HepG2 (cell line): ENCODE measurements around the gene SSR2. TPM values are rescaled to one million over a fixed set of nuclear protein-coding genes. Genes with fewer than 3 reads are reported as not detected.

Experiments
- ATF7-NPFF ChIP-seq: sonication (generic); formaldehyde crosslinking; IDR thresholded peaks from 2 replicates; pipeline ENCODE4 v1.8.1; 2023; ENCODE audit warnings: mild to moderate bottlenecking, low read depth, missing genetic modification reagents, moderate library complexity
- ERF ChIP-seq: IDR thresholded peaks from 2 replicates; pipeline ENCODE4 v1.6.1; 2018; ENCODE audit warnings: missing biosample characterization, missing genetic modification reagents
- ETS1 ChIP-seq: sonication (generic); formaldehyde crosslinking; IDR thresholded peaks from 2 replicates; pipeline ENCODE4 v1.4.0; 2020; ENCODE audit warnings: missing genetic modification reagents
- MAF1 ChIP-seq: sonication (generic); formaldehyde crosslinking; IDR thresholded peaks from 2 replicates; pipeline ENCODE4 v1.5.0; 2020; ENCODE audit warnings: missing genetic modification reagents, borderline replicate concordance
- MAFK ChIP-seq, 2 experiments: IDR thresholded peaks in 1 of 2; conservative IDR thresholded peaks in 1 of 2; 2 replicates each; pipeline ENCODE4 v1.6.1; 2011; ENCODE audit warnings: improper control_type of control experiment in 2 of 2, low read length in 2 of 2
- PATZ1 ChIP-seq: sonication (generic); formaldehyde crosslinking; IDR thresholded peaks from 2 replicates; pipeline ENCODE4 v1.4.0; 2020; ENCODE audit warnings: missing genetic modification reagents
- PHF20 ChIP-seq: sonication (generic); formaldehyde crosslinking; IDR thresholded peaks from 2 replicates; pipeline ENCODE4 v1.5.0; 2020; ENCODE audit warnings: mild to moderate bottlenecking, missing genetic modification reagents
- POLR2AphosphoS2 ChIP-seq: IDR thresholded peaks from 2 replicates; pipeline ENCODE4 v1.6.1; 2011; ENCODE audit warnings: low read depth, low read length, improper control_type of control experiment
- PRDM10 ChIP-seq: sonication (generic); formaldehyde crosslinking; IDR thresholded peaks from 2 replicates; pipeline ENCODE4 v1.4.0; 2020; ENCODE audit warnings: low read depth, missing genetic modification reagents
- SOX5 ChIP-seq: IDR thresholded peaks from 2 replicates; pipeline ENCODE4 v1.6.1; 2016; ENCODE audit warnings: borderline replicate concordance
- SP4 ChIP-seq: sonication (generic); formaldehyde crosslinking; IDR thresholded peaks from 2 replicates; pipeline ENCODE4 v1.8.1; 2023; ENCODE audit warnings: mild to moderate bottlenecking, missing genetic modification reagents
- TCF7 ChIP-seq: sonication (generic); IDR thresholded peaks from 2 replicates; pipeline ENCODE4 v1.6.1; 2016; ENCODE audit warnings: antibody characterized with exemption, low read depth
- ZBTB20 ChIP-seq: sonication (generic); formaldehyde crosslinking; IDR thresholded peaks from 2 replicates; pipeline ENCODE4 v1.8.1; 2023; ENCODE audit warnings: missing genetic modification reagents, low read depth, mild to moderate bottlenecking, borderline replicate concordance
- ZBTB3 ChIP-seq: sonication (generic); formaldehyde crosslinking; IDR thresholded peaks from 2 replicates; pipeline ENCODE4 v1.4.0; 2020; ENCODE audit warnings: low read depth, mild to moderate bottlenecking, moderate library complexity, missing genetic modification reagents, borderline replicate concordance
- ZC3H4 ChIP-seq: sonication (generic); formaldehyde crosslinking; IDR thresholded peaks from 2 replicates; pipeline ENCODE4 v1.4.0; 2020; ENCODE audit warnings: missing genetic modification reagents, borderline replicate concordance
- ZNF20 ChIP-seq: sonication (generic); formaldehyde crosslinking; IDR thresholded peaks from 2 replicates; pipeline ENCODE4 v1.4.0; 2020; ENCODE audit warnings: mild to moderate bottlenecking, moderate library complexity, missing genetic modification reagents
- ZNF260 ChIP-seq: sonication (generic); formaldehyde crosslinking; IDR thresholded peaks from 2 replicates; pipeline ENCODE4 v1.4.0; 2020; ENCODE audit warnings: missing genetic modification reagents, low read depth, mild to moderate bottlenecking, borderline replicate concordance
- ZNF484 ChIP-seq: sonication (generic); formaldehyde crosslinking; IDR thresholded peaks from 2 replicates; pipeline ENCODE4 v1.5.1; 2020; ENCODE audit warnings: mild to moderate bottlenecking, low read depth, missing genetic modification reagents, borderline replicate concordance
- ZNF546 ChIP-seq: sonication (generic); formaldehyde crosslinking; conservative IDR thresholded peaks from 2 replicates; pipeline ENCODE4 v1.8.1; 2023; ENCODE audit warnings: mild to moderate bottlenecking, missing genetic modification reagents
- ZNF556 ChIP-seq: sonication (generic); formaldehyde crosslinking; IDR thresholded peaks from 2 replicates; pipeline ENCODE4 v1.4.0; 2020; ENCODE audit warnings: mild to moderate bottlenecking, missing genetic modification reagents, borderline replicate concordance
- polyA plus RNA-seq, 8 experiments: library from polyadenylated mRNA; depleted of rRNA in 3 of 8; stranded (reverse) in 7 of 8; unstranded in 1 of 8; fragments of >200 nt; fragmentation: Illumina TruSeq in 4 of 8; extraction: Trizol in 4 of 8; gene quantifications; 2 replicates each; pipeline versions ENCODE4 v1.2.1 to v1.2.3, GENCODE V29; 2011 to 2016; ENCODE audit warnings: low read depth in 4 of 8, missing spikeins in 1 of 8, mixed read lengths in 1 of 8; ENCODE audit not compliant: insufficient read depth in 1 of 8
- total RNA-seq, 5 experiments: library from RNA; depleted of rRNA; stranded (reverse); fragments of >200 nt; fragmentation: Illumina TruSeq; extraction: Trizol; gene quantifications; 2 replicates each; pipeline ENCODE4 v1.2.3, GENCODE V29; 2016; ENCODE audit warnings: low read depth in 1 of 5

The SSR2 gene
- total and polyA plus RNA-seq, 2 of the 13 experiments (the other 11 are each of a cell fraction or from before 2014, with no cell fraction given): 284 to 461 TPM

GRCh38 chr1:156054500-156055280 lies 33.9 kb upstream of the SSR2 start, which contains the start of gene LAMTOR2 (continued):
- TF ChIP-seq PRDM10 (CRISPR knock-in tag) (peak; percentile 92), ERF (CRISPR knock-in tag) (no peak), SP4 (peak; percentile 76), ZNF556 (CRISPR knock-in tag) (peak; percentile 12; the same call in 1 of the 2 replicates), ZBTB20 (peak; percentile 31; the same call in 1 of the 2 replicates), PHF20 (CRISPR knock-in tag) (peak; percentile 59; the same call in 1 of the 2 replicates), ATF7-NPFF (CRISPR knock-in tag) (peak; percentile 67; the same call in 1 of the 2 replicates), PATZ1 (peak; percentile 72), ZNF20 (CRISPR knock-in tag) (no peak), SOX5 (peak; percentile 57; the same call in 1 of the 2 replicates), TCF7 (peak; percentile 19; the same call in 1 of the 2 replicates), MAFK (conservative IDR thresholded peaks at IDR 0.05 in 1 of 2, IDR thresholded peaks at IDR 0.05 in 1 of 2; ENCODE audit: low read length in 2 of 2) (no peak), ZNF484 (CRISPR knock-in tag) (no peak), ZBTB3 (0 out of 2 replicates have a peak, but pooled peaks have one; percentile 17), ZC3H4 (CRISPR knock-in tag) (0 out of 2 replicates have a peak, but pooled peaks have one; percentile 8), ZNF546 (no peak; the same call in 1 of the 2 replicates), MAF1 (CRISPR knock-in tag) (no peak), ZNF260 (CRISPR knock-in tag) (no peak), ETS1 (CRISPR knock-in tag) (no peak), POLR2AphosphoS2 (no peak)
